Renal pelvis (tissue), 4 donors: ENCODE results near the gene CDSN. TPM values are rescaled to one million over a fixed set of nuclear protein-coding genes. Genes with fewer than 3 reads are reported as not detected.
A peak's percentile ranks its signal among the peaks of the same experiment; 100 is the strongest.

ENCODE experiments used
- DNase-seq: peaks from one replicate; pipeline ENCODE4 v3.0.0-alpha.2; 2013
- polyA plus RNA-seq, 3 donors: library from polyadenylated mRNA; unstranded; fragments of 120-200 nt; gene quantifications; one replicate each; pipeline ENCODE4 v1.2.1, GENCODE V29; 2013; ENCODE audit not compliant: insufficient read length in 3 of 3

The CDSN gene
- polyA plus RNA-seq, 3 donors: 0.06 TPM; not detected in 2

DNA sequence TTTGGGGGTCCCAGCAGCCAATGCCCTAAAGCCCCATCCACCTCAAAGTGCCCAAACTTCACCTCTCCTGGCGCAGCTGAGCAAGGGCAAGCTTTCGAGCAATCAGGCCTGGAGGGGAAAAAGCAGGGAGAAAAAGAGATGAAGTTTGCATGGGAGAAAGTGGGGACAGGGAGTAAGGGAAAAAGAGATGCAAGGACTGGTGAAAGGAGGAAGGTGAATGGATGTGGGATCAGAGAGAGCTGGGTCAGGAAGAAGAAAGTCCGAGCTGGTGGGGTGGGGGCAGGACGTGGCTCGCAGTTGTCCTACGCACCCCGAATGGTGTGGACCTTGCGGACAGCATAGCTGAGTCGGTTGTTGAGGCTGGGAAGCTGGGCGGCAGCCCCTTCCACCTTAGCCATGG, 25.1 kb upstream of the CDSN start:
- no peak for DNase-seq

DNA sequence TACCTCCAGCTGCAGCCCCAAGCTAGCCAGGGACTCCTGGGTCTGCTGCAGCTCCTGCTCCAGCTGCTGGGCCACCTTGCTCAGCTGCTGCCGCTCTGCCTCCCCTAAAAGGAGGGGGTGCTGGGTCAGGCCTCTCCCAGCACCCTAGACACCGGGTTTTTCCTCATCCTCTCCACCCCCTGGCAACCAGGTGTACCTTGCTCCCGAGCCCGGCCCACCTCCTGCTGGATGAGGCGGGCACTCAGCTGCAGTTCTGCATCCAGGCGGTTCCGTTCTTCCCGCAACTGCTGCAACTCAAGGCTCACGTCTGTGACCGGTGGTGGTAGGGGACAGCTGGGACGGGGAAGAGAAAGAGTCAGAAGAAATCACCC, 24.7 kb upstream of the CDSN start:
- no peak for DNase-seq

DNA sequence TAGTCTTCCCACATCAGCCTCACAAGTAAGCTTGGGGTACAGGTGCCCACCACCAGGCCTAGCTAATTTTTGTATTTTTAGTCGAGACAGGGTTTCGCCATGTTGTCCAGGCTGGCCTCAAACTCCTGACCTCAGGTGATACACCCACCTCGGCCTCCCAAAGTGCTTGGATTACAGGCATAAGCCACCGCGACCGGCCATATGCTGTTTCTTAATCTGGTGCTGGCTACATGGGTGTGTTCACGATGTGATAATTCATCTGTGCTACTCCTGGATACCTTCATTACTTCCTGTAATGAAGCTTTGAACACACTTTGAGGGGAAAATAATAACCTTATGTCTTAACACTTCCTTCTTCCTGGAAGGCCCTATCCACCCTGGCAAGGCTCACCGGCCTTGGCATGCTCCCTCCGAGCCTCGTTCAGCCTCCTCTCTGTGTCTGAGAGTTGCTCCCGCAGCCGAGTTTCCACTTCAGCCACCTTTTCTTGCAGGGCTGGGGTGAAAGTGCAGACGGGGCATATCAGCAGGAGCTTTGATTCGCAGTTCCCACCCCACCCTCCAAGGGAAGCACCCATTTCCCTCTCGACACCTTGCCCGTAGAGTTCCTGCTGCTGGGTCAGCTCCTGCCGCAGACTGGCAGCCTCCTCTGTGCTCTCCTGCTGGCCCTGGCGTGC, 24.2 kb upstream of the CDSN start:
- no peak for DNase-seq

DNA sequence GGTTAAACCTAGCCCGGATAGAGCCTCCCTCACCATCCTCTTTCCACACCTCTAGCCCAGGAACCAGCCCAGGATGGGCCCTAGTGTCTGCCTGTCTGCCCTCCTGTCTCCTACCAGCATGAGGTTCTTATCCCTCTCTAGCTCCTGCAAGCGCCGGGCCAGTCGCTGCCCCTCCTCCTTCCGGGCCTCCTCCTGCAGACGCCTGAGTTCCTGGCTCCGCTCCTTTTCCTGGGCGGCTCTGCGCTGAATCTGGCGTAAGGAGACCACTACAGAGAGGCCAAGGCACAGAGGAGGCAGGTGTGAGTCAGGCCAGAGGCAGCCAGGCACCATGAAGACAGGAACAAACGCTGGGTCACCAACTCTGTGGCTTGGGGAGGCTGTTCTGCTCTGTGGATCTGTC, 22.9 kb upstream of the CDSN start:
- no peak for DNase-seq

DNA sequence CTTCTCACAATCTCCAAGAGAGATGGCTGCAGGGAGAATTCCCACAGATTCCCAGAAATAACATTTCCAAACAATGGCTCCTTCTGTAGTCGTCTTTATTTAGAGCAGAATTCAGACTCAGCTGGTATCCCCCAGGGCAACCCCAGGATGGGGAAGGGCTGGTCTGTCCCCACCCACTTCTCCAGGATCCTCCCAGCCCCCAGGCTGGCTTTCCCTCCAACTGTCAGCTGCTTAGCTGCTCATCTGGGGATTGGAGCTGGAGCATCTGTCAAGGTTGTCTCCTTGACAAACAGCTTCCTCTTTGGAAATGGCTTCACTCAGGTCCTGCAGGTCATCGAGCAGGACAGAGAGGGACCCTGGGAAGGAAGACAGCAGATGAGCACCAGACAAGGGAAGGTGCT, 22.1 kb upstream of the CDSN start:
- no peak for DNase-seq

DNA sequence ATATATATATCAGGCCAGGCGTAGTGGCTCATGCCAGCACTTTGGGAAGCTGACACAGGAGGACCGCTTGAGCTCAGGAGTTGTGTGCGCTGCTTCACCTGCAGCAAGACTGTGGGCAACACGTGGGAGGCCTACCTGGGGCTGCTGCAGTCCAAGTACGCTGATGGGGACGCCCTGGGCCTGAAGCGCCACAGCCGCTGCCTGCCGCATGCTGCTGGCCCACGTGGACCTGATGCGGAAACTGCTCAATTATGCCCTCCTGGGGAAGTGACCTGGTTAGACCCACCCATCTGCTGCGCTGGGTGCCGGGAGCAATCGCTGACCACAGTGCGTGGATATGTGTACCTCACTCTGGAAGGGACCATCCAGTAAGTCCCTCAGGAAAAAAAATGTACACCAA, 20.4 kb upstream of the CDSN start:
- DNase-seq: no peak

DNA sequence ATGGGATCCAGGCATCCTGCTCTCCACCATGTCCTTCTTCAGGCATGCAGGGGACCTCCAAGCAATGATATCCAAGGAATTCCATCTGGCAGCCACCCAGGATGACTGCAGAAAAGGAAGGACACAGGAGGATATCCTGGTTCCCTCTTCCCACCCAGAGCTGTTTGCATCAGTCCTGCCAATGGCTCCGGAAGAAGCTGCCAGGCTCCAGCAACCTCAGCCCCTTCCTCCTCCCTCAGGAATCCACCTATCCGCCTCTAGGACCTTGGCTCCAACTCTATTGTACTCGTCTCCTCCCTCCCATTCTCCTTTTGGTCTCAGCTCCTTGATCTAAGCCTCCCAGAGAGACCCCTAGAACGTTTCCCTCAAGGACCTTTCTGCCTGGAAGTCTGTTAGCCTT, 19.4 kb upstream of the CDSN start:
- no peak for DNase-seq

DNA sequence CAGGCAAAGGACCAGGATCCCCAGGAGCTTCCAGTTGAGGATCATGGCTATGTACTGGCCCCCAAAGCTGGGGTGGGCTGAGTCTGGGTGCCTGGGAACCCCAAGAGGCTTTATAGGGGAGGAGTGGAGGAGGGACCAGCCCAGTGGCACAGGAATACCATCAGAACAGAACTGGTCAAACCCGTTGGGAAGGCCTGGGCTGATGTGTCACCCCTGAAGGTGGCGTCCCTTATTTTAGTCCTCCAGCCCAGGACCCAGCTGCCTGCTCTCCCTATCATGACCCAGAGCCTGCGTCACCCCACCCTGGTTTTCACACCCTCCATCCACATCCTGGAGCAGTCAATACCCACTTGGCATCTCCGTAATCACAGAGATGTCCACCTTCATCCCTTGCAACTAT, 18.7 kb upstream of the CDSN start, which contains the start of gene PSORS1C2:
TSS of gene PSORS1C2 (minus strand) at position 85 of the 400 bp plus-strand sequence. CDS start at position 45, 40 bp downstream.
- no peak for DNase-seq

DNA sequence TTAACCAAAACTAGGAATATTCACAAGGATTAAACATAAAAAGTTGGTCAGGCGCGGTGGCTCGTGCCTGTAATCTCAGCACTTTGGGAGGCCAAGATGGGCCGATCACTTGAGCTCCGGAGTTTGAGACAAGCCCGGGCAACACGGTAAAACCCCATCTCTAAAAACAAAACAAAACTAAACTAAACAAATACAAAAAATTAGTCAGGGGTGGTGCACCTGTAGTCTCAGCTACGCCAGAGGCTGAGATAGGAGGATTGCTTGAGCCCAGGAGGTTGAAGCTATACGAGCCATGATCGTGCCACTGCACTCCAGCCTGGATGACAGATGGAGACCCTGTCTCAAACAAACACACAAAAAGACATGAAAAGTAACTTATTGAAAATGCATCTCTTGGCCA, 15.5 kb upstream of the CDSN start:
- DNase-seq: no peak

DNA sequence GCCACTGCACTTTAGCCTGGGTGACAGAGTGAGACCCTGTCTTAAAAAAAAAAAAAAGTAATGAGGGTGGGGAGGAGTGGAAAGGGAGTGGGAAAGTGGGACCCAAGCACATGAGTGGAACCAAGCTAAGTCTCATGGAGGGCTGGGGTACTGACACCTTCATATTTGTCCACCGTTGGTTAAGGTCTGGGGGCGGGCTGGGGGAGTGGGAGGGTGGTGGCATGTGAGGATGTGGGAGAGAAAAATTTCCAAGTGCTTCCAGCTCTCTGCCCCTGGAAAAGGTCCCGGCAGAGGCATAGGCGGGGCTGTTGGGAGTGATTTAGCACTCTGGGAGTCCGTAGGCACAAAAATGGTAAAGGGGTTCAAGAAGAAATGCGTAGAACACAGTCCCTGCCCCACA, 12.6 kb upstream of the CDSN start:
- DNase-seq: no peak

DNA sequence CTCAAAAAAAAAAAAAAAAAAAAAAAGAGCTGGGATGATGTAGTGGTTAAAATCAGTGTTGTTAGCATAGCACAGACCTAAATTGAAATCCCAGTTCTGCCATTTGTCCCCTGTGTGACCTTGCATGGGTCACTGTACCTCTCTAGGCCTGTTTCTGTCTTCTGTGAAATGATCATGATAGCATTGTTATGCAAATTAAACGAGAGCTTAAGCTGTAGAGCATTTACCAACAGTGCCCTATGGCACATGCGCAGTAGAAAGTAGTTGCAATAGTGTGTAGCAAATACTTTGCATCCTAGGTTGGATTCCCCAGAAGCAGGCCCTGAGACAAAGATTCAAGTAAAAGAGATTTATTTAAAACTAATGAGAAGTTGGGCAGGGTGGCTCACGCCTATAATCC, 11.3 kb upstream of the CDSN start:
- no peak for DNase-seq

DNA sequence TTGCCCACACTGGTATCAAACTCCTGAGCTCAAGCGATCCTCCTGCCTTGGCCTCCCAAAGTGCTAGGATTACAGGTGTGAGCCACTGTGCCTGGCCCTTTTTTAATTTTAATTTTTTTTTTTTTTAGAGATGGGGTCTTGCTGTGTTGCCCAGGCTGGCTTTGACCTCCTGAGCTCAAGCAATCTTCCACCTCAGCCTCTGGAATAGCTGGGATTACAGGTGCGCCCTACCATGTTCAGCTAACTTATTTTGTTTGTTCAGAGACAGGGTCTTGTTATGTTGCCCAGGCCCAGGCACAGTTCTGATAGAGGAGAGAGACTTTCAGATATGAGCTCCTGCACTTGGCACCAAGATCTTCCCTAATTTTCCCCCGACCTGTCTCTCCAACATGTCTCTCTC, 10.5 kb upstream of the CDSN start:
- DNase-seq: no peak

DNA sequence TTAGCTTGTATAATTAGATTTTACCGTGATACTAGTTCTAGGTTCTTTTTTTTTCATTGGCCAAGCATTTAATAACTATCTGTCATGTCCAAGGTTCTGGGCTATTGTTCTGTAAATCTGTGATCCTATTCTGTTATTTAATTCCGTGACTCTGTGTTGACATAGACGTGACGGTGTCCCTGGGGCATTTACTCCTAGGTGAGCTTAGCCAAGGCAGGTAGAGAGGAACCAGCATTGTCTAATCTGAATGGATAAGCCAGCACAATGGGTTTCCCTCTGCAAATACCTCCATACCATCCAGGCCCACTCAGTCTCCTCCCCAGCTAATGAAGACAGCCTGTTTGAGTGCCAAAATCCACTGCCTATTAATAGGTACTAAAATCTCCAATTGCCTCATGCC, 8.9 kb upstream of the CDSN start:
- no peak for DNase-seq

DNA sequence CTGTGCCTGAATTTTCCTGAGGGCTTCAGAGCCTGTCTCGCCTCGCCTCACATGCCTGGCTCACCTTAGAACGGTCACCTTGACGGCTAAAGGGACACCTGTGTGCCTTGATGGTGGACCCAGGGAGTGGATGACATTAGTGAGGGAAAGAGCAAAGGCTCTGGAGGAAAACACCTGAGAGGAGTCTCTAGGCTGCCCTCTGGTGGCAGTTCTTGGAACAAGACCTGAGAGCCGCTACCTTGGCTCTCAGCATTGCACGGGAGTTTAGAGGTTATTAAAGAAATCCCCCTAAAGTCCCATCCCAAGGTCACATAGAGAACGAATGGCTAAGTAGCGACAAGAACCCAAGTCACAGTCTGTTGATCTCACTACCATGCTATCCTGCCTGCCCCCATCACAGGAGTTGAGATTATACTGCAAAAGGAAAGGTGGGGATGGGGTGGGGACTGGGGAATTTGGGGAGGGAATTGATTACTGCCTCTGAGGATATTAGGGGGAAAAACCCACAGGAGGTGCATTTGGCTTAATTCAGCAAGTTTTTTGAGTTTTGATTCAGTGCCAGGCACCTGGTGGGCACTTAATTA, 7.9 kb upstream of the CDSN start:
- DNase-seq: peak; percentile 50

DNA sequence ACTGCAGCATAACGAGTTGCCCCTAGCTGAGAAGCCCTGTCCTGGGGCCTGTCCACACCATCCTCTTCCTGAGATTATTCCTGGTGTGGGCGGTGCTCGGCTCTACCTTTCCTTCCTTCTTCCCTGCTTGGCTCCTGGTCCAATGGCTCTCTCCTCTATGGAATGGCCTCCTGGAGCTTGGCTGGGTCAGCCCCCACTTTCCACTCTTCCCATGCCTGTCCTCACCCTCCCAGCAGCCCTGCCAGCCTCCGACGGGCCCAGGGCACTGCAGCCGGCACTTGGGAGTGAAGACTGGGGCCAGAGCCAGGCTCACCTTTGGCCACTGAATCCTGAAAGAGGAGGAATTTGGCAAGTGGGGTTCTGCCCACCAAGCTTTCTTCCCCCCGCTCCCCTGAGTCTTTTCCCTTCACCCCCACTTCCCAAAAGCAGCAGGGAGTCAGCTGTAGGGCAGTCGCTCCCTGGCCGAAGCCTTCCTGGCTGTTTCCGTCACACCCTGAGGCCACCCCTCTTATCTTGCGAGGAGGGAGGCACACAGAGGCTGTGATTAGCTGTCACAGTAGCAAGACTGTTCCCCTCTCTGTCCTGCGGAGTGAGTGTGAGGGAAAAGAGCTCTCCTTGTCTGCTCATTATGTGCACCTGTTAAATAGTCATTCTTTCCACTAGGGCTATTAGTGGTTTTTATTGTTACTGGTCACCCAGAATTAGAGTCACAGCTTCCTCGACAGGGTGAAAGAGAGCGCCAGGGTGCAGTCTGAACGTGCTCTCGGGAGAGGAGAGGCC, 6.3 kb upstream of the CDSN start:
- DNase-seq: no peak

DNA sequence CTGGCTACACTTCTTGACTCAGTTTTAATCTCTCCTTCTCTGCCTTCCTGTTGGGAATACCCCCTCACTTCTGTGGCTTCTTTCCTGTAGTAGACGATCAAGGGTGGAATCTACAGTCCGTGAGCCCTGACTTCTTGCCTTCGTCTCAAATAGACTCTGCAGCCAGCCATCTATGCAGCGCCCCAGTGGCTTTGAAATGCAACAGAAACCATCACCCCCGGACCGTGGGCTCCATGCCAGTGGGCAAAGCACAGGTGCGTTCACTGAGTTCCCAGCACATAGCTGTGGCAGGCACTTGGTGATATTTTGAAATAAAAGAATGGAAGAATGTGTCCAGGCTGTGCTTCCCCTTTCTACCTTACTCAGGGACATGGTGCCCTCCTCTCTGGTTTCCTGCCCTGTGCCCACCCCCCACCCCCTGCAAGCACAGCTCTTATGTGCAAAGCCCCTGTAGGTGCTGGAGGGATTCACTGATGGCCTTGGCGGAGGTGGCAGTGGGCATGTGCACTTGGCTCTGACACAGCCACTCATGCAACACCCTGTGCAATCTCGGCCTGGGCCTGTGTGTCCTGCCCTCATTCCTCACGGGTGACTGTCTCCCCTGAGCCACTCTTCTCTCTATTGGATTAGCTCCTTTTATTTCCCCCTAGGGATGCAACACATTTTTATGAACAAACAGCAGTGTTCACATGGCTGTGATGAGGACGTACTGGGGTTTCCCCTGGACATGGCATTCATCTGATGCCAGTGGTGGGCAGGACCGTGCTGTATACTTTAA, 5.5 kb upstream of the CDSN start:
- no peak for DNase-seq

DNA sequence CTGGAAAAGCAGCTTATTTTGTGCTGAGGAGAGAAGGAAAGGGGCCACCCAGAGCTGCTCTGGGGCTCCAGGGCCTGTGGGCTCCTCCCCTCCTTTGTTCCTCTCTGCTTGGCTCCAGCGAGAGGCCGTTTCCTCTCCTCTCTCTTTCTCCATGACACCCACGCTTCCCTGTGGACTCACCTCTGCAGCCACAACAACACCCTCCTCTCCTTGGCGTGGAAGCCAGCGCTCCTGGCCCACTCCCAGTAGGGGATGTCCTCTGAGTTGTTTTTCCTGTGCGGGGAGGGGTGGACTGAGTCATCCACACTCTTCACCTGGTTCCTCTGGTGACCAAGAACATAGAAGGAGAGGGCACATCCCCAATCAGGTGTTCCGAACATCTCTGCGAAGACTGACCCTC, 4.9 kb upstream of the CDSN start:
- DNase-seq: no peak

DNA sequence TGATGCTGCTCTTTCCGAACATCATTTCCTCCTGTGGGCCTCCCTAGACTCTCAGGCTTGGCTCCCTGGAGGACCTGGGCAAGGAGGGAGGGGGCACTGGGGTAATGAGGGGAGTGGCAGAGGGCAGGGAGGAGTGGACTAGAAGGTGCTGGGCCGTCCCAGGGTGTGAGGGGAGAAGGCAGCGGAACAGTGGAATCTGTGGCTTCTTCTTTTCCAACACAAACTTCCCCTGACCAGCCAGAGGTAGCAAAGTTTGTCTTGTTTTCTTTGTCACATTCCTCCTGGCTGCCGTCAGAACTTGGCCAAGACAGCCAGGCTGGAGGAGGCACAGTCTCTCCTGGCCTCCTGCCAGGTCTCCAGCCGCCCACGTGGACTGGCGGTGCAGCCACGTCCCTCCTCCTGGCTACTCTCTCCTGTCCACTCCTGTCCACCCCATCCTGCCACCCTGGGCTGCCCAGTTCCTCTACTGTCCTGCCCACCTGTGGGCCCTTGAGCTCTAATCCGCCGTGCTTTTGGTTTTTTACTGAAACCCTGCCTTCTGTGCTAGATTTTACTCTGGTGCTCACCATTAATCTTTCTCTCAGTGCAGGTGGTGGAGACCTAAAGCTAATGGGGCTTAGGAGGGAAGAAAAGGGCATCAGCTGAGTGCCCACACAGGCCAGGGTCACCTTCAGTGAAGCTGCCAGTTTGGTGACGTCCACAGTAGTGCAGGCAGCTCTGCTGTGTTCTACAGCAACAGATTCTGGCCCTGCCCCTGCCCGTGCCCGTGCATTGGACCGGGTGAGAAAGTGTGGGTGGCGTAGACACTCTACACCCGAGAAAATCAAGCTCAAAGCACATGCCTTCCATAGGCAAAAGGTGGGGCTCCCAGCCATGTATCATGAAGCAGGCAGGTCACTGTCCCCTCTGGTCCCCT, 2.8 kb upstream of the CDSN start:
- DNase-seq: peak; percentile 86

DNA sequence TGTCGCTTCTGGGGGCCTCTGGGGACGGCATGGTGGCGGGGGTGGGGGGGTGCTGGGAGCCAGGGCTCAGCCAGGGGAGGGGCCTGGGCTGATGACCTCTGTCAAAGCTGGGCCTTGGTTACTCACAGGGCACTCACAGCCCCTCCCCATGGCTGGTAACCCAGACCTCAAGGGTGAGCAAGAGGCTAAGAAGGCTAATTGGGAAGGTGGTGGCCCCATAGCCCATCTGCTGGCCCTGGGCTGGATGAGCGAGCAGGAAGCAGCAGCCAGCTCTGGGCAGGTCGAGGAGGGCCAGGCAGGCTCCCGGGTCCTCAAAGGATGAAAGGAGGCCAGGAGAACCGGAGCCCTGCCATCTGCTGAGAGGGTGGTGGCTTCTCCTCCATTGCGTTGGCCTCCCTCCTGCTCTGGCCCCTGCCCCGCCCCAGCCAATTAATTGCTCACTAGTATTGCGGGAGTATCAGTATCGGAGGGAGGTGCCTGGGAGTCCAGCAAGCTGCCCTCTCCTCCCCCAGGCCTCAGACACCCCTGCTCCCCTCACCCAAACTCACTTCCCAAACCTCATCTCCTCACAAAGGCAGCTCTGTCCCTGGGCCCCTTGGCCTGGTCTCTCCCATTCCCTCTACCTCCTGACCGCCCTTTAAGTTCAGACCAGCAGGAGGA, 1.0 kb upstream of the CDSN start:
- DNase-seq: no peak

DNA sequence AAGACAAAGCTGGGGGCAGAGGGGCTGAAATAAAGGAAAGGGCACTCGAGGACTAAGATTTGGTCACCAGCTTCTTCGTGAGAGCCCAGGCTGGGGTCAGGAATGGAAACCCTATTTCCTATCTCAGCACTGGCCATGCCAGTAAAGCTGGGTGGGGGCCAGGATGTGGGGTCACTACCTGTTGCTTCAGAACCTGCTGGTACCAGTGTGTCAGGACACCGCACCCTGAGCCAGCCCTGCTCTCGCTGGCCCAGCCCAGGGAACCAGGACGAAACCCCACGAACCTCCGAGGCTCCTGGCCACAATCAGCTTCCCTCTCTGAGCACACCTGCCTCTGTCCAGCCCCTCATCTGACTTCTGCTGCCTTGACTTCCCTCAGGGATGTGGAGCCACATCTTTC, 2.1 kb downstream of the CDSN start:
- no peak for DNase-seq
